ENCODE data around the gene DNAAF5. TPM values are rescaled to one million over a fixed set of nuclear protein-coding genes. Genes with fewer than 3 reads are reported as not detected.

DNAAF5 gene
- total RNA-seq, 2 donors from 2014 or later, result 31.0 to 54.9 TPM

GRCh38 chr7:773622-773915 is 47.1 kb downstream of the DNAAF5 start:
- Histone ChIP-seq H3K4me1 (peaks cover 5% of the 10 kb centered on the region), H3K27me3 (no peaks in the 10 kb centered on the region), H3K9ac (ENCODE audit: low read depth in 2 of 2, low read length in 2 of 2) (no peak overlapping the region), H3K4me3 (no peak overlapping the region), H3K36me3 (no peaks in the 10 kb centered on the region), H3K9me3 (no peaks in the 10 kb centered on the region), H3K27ac (no peak overlapping the region)
- DNase-seq, result no peak
- TF ChIP-seq CTCF (IDR thresholded peaks at IDR 0.05), result no peak
- intact Hi-C loops (cut with DNase I), result loop anchor here (5.0 kb wide), 1 partner anchor 441 kb away; no protein-coding TSS in a partner anchor

GRCh38 chr7:774161-775109 is 47.9 kb downstream of the DNAAF5 start:
- H3K4me3 ChIP-seq, result no peak overlapping the region
- H3K4me1 ChIP-seq, result peaks cover 5% of the 10 kb centered on the region
- no peak overlapping the region for H3K9ac ChIP-seq (ENCODE audit: low read depth in 2 of 2, low read length in 2 of 2)
- intact Hi-C loops (cut with DNase I), result loop anchor here (5.0 kb wide), 1 partner anchor 442 kb away; no protein-coding TSS in a partner anchor
- DNase-seq, result peak; percentile 69
- H3K9me3 ChIP-seq, result no peaks in the 10 kb centered on the region
- no peak overlapping the region for H3K27ac ChIP-seq
- H3K27me3 ChIP-seq, result no peaks in the 10 kb centered on the region
- no peaks in the 10 kb centered on the region for H3K36me3 ChIP-seq
- TF ChIP-seq CTCF (IDR thresholded peaks at IDR 0.05), result peak; percentile 94

GRCh38 chr7:776381-776780 is 49.9 kb downstream of the DNAAF5 start:
- Histone ChIP-seq H3K4me1 (no peaks in the 10 kb centered on the region), H3K9me3 (no peaks in the 10 kb centered on the region), H3K27me3 (no peaks in the 10 kb centered on the region), H3K27ac (no peak overlapping the region), H3K9ac (ENCODE audit: low read depth in 2 of 2, low read length in 2 of 2) (no peak overlapping the region), H3K36me3 (no peaks in the 10 kb centered on the region), H3K4me3 (no peak overlapping the region)
- TF ChIP-seq CTCF (IDR thresholded peaks at IDR 0.05), result no peak
- no peak for DNase-seq
- intact Hi-C loops (cut with DNase I), result no loop called here

GRCh38 chr7:776992-777727 is 50.7 kb downstream of the DNAAF5 start:
- TF ChIP-seq CTCF (IDR thresholded peaks at IDR 0.05), result no peak
- no peak overlapping the region for H3K4me3 ChIP-seq
- DNase-seq, result no peak
- no peaks in the 10 kb centered on the region for H3K36me3 ChIP-seq
- no peak overlapping the region for H3K9ac ChIP-seq (ENCODE audit: low read depth in 2 of 2, low read length in 2 of 2)
- H3K27ac ChIP-seq, result no peak overlapping the region
- intact Hi-C loops (cut with DNase I), result no loop called here
- no peaks in the 10 kb centered on the region for H3K4me1 ChIP-seq
- no peaks in the 10 kb centered on the region for H3K9me3 ChIP-seq
- H3K27me3 ChIP-seq, result no peaks in the 10 kb centered on the region

GRCh38 chr7:777728-778078 is 51.2 kb downstream of the DNAAF5 start:
- Histone ChIP-seq H3K27ac (no peak overlapping the region), H3K9ac (ENCODE audit: low read depth in 2 of 2, low read length in 2 of 2) (no peak overlapping the region), H3K36me3 (no peaks in the 10 kb centered on the region), H3K27me3 (no peaks in the 10 kb centered on the region), H3K9me3 (no peaks in the 10 kb centered on the region), H3K4me1 (no peaks in the 10 kb centered on the region), H3K4me3 (no peak overlapping the region)
- TF ChIP-seq CTCF (IDR thresholded peaks at IDR 0.05), result no peak
- DNase-seq, result no peak
- intact Hi-C loops (cut with DNase I), result no loop called here

Measured in colonic mucosa (tissue), 4 donors.